Middle frontal gyrus (tissue), 1 donor: Measurements from ENCODE around the gene MOB3A.

Experiments used
- DNase-seq: peaks from one replicate; pipeline ENCODE4 v3.0.0-alpha.2; 2015; ENCODE audit warnings: low spot score; ENCODE audit errors: extremely low spot score

The MOB3A gene

DNA sequence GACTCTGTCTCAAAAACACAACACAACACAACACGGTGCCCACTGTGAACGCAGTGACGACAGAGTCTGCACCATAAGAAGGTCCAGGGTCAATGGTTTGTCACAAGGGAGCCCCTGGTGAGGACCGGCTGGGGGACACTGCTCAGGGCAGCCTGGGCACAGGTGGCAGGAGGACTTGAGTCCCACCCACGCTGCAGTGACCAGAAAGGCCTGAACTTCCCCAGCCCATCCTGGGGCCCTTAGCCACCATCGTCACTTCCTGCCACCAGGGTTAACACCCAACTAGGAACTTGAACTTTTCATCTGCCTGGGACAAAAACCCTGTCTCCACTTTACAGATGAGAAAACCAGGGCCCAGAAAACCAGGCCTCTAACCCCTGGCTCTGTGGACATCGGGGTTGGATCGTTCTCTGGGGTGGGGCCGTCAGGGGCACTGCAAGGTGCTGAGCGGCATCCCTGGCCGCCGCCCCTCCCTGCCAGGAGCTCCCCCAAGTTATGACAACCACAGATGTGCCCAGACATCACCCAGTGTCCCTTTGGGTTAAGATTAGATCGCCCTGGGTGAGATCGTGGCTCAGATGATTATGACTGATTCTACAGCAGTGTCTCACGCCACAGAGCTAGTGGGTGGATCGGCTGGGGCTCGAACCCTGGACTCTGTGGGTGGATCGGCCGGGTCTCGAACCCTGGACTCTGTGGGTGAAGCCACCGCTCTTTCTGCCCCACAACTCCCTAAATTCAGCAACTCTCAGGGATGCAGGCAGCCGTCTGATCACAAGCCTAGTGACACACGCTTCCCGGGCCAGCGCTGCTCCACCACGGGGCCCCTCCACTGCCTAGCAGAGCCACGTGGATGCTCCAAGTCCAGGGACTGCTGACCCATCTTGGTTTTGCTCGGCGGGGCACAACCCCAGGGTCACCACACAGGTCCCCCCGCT lies 14.0 kb downstream of the MOB3A start:
- DNase-seq, result no peak

DNA sequence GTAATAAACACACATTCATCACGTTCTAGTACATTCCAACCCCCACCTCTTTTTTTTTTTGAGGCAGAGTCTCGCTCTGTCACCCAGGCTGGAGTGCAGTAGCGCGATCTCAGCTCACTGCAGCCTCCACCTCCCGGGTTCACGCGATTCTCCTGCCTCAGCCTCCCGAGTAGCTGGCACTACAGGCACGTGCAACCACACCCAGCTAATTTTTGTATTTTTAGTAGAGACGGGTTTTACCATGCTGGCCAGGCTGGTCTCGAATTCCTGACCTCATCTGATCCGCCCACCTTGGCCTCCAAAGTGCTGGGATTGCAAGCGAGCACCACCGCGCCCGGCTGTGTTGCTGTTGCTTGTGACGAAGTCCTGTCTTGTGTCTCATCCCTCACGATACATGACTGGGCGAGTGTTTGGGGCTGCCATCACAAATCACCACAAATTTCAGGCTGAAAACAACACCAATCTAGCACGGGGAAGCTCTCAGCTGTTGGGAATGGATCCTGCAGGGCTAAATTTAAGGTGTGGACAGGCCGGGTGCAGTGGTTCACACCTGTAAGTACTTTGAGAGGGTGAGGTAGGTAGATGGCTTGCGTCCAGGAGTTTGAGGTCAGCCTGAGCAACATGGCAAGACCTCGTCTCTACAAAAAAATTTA lies 15.7 kb downstream of the MOB3A start:
- no peak for DNase-seq

DNA sequence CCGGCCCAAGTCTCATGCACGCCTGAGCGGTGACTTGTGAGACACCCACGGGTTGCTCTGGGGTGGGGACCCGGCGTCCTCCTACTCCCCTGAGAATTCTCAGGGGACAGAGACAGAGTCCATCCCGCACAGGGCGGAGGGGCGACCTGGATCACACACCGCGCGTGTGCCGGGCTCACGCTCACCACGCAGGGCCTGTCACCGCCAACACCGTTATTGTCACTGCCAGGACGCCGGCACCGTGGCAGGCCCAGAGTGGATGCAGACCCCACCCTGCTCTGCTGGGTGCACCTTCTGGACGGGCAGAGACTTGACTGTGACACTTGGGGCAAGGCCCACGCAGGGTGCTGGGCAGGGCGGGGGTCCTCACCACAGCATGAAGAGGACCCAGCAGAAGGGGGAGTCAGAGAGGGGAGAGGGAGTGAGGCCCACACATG lies 16.2 kb downstream of the MOB3A start:
- DNase-seq, result no peak

DNA sequence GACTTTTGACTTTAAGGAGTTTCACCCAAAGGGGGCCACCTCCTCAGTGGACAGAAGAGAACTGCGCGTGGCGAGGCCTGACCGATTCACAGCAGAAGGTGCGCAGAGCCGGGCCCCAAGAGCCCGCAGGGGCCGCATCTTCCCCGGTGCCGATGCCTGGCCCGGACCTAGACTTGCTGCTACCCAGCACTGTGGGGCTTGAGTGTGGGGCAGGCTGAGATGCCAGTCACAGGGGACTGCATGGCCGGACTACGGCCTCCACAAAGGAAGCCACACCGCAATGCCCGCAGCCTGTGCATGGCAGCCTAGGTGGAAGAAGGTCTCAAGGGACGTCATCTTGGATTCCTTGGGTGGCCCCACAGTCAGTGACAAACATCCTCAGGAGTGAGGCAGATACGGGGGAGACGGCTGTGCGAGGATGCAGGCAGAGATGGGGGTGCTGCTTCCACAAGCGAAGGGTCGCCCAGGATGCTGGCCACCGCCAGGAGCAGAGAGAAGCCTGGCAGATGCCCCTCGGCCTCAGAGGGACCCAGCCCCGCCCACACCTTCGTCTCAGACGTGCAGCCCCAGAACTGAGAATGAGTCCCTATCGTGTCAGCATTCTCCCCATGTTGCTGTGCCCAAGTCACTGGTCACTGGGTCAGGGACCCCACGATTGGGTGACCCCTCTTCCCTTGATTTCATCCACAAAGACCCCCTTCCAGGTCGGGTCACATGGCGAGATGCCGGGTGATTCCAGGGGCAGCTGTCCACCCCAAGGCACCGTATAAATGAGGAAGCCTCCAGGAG lies 16.9 kb downstream of the MOB3A start:
- no peak for DNase-seq

DNA sequence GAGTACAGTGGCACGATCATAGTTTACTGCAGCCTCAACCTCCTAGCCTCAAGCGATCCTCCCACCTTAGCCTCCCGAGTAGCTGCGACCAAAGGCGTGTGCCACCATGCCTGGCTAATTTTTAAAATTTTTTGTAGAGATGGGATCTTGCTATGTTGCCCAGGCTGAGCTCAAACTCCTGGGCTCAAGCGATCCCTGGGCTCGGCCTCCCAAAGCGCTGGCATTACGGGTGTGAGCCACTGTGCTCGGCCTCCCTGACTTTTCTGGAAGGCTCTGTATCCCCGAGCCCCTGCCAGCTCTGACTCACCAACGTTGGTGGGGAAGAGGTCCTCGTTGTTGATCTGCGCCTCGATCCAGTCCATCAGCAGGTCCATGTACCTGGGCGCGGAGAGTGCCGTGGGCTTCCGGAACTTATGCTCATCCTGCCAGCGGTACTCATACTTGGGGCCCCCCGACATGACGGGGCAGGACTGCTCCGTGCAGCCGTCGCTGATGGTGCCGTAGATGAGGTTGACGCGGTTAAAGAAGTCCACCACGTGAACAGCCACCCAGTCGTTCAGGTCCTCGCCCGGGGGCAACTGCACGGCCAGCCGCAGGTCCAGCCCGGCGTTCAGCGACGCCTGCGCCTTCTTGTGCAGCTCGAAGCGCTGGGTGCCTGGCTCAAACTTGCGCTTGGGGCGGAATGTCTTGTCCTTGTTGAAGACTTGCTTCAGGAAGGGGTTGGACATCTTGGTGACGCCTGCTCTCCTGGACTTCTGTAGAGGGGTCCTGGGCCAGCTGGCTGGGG lies 18.1 kb downstream of the MOB3A start:
- DNase-seq, result no peak

DNA sequence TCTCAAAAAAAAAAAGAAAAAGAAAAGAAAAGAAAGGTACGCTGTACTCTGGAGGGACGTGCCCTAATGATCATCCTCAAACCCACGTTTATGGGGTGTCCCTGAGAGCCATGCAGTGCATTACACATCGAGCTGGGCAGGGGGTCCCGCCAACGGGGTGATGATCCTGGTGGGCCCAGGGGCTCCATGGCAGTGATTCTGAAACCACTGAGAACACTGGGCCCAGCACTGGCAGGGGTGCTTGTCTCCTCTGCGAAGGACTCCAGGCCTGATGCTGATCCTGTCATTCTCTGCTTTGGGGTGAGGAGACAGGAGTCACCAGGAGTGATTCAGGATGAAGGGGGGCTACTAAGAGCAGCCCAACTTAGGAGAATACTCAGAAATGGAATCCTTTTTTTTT lies 18.7 kb downstream of the MOB3A start:
- no peak for DNase-seq

DNA sequence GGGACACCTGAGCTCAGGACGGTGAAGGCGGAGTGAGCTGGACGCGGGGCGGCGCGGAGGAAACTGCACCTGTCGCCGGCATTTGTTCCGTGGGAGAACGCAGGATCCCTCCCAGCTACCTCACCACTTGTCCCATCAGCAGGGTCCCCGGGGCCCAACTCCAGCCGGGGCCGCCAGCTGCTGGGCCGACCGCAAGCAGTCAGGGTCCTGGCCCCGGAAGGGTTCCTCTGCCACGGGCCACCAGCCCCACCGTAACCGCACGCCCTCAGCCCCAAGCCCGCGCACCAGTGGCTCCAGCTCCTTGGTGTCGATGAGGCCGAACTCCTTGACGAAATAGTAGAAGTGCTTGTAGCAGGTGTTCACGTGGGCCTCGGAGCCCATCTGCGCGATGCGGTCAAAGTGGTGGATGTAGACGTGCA lies 19.6 kb downstream of the MOB3A start:
- no peak for DNase-seq

DNA sequence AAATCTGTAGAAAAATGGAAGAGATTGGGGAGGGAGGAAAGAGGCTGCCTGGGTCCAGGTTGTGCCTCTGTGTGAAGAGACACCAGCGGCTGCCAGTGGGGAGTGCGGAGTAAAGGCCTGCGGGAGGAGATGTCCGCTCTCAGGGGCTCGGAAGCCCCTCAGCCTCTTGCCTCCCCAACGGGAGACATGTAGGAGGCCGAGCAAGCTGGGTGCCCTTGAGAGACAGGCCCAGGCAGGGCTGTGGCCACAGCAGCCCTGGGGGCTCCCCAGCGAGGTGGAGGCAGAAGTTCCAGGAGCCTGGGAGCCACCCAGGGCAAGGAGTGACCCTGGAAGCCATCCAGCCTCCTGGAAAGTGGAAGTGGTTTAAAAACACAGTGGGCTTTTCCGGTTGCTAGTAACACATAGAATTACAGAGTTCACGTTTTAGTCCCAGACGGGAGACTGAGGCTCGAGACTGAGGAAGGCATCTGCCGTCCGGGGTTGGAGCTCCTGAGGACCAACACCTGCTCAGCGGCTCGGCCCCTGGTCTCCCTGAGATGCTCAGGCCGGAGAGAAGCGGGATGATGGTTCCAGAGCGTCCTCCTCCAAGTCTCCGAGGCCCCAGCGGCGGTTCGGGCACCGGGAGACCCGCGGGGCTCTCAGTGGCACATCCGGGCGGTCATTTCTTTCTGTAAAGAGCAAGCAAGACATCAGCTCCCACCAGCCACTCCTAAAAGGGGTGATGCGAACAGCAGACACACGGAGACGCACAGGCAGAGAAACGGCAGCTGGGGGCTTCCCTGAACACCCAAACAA lies 23.2 kb downstream of the MOB3A start:
- no peak for DNase-seq

DNA sequence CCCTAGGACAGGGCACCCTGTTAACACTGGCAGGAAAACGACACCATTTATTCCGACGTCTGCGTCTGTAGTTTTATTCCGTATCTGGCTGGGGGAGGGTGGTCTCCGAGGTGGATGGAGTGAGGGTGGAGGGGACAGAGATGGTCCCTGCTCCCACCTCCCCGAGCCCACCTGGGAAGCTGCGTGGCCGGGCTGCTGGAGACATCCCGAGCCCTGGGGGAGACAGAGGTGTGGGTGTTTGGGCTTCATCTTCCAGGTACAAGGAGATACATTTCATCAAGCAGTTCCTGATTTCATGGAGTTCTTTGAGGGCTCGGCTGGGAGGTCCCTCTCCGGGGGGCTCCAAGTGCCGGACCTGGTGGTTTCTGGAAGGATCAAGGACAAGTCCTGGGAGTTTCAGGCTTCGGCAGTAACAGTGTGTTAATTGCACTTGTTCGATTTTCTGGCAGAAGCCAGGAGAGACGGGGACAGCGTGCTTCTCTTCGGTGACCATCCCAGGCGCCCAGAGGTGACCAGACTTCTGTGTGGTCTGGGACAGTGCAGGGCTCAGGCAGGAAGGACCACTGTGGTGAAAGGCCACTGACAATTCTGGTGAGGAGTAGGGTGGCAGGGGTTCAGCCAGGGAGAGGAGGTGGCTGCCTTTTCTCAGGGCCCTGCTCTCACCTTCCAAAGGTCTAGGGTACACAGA lies 25.0 kb downstream of the MOB3A start:
- DNase-seq, result no peak

DNA sequence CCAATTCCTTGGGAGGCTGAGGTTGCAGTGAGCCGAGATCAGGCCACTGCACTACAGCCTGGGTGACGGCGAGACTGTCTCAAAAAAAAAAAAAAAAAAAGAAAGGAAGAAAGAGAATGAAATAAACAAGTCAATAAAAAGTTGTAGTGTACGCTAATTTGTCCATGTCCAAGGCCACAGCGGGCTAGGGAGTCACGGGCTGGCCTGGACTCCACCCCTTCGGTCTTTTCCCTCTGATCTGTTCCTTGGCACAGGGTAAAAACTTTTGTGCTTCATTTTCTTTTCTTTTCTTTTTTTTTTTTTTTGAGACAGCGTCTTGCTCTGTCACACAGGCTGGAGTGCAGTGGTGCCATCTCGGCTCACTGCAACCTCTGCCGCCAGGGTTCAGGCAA lies 25.7 kb downstream of the MOB3A start:
- DNase-seq, result no peak

DNA sequence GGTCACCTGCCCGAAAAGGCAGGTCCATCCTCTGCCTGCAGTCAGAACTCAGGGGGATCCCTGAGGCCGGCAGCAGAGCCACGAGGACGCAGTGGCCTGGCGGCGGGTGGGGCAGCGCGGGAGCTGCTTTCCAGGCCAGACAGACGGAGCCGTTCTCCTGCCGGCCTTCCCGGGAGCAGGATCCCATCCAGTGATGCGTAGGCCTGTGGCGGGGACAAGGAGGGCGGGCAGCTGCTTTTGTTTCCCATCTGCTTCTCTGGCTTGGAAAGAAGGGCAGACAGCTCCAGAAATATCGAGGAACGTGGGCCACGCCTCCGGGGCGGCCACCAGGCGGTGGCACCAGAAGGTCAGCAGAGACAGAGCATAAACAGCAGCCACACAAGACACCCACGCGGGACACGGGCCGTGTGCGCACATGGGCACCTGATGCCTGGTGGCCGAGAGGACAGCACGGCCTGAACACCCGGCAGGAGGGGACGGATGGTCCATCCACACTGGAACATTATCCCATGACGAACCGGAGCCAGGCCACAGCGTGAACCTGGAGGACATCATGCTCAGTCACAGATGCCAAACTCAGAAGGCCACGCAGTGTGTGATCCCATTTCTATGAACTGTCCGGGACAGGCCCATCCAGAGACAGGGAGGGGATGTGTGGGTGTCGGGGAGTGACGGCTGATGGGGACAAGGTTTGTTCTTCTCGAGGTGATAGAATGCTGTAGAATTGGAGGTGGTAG lies 31.2 kb downstream of the MOB3A start:
- DNase-seq, result no peak

DNA sequence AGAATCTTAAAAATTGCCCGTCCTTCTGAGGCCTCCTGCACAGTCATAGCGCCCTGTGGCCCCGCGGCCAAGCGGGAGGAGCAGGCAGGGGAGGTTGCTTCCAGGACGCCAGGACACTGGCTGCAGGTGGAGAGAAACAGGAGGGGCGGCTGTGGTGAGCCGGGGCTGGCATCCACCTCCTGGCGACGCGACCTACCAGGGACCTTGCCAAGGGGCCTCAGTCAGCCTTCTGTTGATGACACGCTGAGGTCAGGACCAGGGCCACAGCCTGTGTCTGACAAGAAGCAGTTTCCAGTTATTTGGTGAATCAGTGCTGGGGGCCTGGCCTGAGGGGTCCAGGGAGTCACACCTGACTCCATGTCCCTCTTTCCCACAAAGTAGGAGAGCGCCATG lies 31.7 kb downstream of the MOB3A start:
- DNase-seq, result no peak

DNA sequence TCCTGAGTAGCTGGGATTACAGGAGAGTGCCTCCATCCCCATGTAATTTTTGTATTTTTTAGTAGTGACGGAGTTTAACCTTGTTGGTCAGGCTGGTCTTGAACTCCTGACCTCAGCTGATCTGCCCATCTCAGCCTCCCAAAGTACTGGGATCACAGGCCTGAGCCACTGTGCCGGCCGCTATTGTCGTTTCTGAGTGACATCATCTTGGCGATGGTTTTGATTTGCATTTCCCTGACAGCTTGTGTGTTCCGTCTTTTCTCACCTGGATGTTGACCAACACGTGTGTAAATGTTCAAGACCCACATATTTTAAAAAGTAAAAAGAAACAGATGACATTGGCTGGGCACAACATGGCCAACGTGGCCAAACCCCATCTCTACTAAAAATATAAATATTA lies 32.3 kb downstream of the MOB3A start:
- no peak for DNase-seq

DNA sequence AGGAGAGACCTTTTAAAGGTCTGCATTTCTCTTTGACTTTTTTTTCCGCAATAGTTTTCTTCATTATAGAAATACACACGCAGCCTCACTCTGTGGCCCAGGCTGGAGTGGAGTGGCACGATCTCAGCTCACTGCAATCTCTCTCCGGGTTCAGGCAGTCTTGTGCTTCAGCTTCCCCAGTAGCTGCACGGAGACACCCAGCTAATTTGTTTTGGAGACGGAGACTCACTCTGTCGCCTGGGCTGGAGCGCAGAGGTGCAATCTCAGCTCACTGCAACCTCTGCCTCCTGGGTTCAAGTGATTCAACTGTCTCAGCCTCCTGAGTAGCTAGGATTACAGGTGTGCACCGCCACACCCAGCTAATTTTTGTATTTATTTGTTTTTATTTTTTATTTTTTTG lies 33.4 kb downstream of the MOB3A start:
- DNase-seq, result no peak

DNA sequence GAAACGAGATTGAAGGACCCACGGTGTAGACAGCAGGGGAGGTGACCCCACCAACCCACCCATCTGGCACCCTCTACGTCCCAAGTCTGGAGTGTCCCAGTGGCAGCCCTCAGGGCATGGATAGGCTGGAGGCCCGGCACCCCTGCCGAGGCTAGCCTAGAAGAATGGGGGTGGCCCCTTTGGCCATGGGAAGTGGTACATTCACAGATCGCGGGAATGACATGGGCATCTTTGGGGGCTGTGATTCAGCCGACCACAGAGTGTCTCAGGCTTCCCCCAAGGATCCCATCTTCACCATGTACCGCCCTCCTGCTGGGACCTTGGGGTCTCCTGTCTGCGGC lies 33.8 kb downstream of the MOB3A start:
- DNase-seq, result no peak

DNA sequence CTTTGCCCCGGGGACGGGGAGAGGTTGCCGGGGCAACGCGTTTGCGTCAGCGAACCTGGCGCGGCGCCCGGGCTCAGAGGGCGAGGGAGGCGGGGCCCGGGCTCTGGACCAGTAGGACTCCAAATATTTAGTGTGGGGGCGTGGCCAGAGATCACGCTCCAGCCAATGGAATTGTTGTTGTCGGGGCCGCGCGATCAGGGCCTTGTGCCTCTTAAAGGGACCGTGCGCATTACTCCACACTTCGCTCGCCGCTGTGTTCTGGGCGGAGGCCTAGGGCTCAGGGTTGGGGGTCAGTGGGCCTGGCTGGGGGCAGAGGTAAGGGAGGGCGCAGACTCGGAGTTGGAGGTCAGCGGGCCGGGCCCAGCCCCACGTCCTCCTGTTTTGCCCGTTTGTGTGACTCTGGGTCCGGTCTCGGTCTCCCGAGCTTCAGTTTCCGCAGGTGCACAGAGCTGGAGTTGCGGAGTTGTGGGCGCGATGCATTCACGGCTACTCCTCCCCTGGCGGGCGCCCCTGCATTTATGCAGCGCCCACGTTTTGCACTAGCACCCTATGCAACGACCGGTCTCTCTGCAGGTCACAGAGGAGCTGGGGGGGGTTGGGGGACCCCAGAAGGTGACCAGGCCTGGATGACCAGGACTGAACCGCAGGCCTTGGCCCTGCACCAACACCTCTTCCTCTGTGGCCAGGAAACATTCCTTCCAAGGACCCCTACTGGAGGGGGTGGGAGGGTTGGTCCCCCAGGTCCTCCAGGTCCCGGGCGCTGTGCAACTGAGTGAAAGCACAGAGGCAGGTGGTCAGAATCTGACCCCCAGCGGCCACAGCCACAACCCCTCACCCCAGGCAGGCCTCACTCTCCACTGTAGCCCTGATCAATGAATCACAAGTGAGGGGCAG lies 34.4 kb downstream of the MOB3A start:
- DNase-seq, result peak; percentile 95

DNA sequence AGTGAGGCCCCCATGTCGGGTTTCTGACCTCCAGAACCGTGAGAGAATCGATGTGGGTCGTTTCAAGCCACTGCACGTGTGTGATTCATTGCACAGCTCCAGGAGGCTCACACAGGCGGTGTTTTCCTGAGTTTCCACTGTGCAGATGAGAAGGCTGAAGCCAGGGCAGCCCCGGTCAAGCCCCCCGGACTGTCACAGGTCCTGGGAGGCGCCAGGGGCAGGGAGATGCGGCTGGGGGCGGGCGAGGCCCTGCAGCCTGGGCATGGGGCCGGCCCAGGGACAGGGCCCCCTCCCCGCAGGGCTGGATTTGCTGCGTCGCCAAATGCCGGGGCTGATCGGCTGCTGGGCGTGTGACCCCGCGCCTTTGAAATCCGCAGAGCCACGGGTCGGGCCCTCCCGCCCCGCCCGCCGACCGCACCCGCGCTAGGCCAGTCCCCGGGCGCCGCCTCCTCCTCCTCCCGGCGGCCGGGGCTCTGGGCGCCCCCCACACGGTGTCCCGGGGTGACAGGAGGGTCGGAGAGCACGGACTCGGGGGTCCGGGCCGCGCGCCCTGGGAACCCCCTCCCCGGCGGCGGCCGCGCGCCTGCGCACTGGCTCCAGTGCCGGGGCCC lies 35.1 kb downstream of the MOB3A start:
- no peak for DNase-seq
